VCaP (cell line): Measurements from ENCODE around the gene TIE1.

Source experiments
- H3K27ac ChIP-seq: fragments of 450-650 bp; 2 replicates; pipeline ENCODE4 v1.5.1; 2017
- TF ChIP-seq, protein P1 (sequence below): fragments of 450-650 bp; conservative IDR thresholded peaks from 2 replicates; pipeline ENCODE4 v1.5.1; 2017; ENCODE audit warnings: mild to moderate bottlenecking, moderate library complexity

Gene TIE1

GRCh38 chr1:43334453-43335205, 33.8 kb downstream of the TIE1 start:
- TF ChIP-seq, protein P1, sequence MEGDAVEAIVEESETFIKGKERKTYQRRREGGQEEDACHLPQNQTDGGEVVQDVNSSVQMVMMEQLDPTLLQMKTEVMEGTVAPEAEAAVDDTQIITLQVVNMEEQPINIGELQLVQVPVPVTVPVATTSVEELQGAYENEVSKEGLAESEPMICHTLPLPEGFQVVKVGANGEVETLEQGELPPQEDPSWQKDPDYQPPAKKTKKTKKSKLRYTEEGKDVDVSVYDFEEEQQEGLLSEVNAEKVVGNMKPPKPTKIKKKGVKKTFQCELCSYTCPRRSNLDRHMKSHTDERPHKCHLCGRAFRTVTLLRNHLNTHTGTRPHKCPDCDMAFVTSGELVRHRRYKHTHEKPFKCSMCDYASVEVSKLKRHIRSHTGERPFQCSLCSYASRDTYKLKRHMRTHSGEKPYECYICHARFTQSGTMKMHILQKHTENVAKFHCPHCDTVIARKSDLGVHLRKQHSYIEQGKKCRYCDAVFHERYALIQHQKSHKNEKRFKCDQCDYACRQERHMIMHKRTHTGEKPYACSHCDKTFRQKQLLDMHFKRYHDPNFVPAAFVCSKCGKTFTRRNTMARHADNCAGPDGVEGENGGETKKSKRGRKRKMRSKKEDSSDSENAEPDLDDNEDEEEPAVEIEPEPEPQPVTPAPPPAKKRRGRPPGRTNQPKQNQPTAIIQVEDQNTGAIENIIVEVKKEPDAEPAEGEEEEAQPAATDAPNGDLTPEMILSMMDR, result no peak
- no peak overlapping the region for H3K27ac ChIP-seq

DNA sequence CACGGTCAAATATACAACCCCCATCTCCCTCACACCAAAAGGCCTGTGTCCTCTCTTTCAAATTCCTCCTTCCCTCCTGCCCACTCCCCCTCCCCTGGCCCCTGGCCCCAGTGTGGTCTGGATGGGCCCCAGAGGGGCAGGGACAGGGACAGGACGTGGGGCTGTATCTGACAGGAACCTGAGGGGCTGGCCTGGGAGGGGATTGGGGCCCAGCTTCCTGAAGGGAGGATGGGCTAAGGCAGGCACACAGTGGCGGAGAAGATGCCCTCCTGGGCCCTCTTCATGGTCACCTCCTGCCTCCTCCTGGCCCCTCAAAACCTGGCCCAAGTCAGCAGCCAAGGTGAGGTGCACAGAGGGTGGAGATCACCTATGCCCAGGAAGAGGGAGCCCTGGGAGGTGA, 36.8 kb downstream of the TIE1 start, which contains the start of gene MPL:
Gene MPL (plus strand): TSS at position 231 of the 400 bp plus-strand sequence. CDS start 31 bp downstream, at position 262.
- TF ChIP-seq, protein P1, result no peak
- no peak within 1 kb of the TSS for H3K27ac ChIP-seq

GRCh38 chr1:43338001-43338400, 37.2 kb downstream of the TIE1 start:
- TF ChIP-seq, protein P1, result no peak
- no peak overlapping the region for H3K27ac ChIP-seq

- no peak overlapping the region for H3K27ac ChIP-seq
- TF ChIP-seq, protein P1, result no peak
These were observed 38.9 kb downstream of the TIE1 start for GRCh38 chr1:43339584-43340232.

GRCh38 chr1:43340559-43340958, 39.8 kb downstream of the TIE1 start:
- H3K27ac ChIP-seq, result no peak overlapping the region
- TF ChIP-seq, protein P1, result no peak

DNA sequence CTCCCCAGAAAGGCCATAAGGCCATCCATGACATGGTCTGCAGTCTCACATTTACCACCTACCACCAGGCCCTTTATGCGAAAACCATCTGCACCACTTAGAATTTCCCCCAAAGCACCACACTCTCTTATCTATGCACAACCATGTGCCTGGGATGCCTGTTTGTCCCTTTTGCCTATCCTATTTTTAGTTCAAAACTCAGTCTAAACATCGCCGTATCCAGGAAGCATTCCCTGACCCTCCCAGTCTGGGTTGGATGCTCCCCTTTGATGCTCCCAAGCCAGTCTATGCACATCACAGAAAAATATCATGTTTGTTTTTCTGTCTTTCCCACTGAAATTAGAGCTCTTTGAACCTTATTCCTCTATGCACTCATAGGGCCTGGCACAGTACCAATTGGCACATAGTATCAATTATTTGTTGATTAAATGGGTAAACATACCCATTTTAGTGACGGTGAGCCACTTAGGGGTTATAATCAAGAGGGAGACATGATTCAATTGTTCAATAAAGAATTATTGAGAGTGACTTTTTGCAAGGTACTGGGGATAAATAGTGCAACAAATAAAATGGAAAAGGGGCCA, 43.6 kb downstream of the TIE1 start:
- TF ChIP-seq, protein P1, result no peak
- H3K27ac ChIP-seq, result no peak overlapping the region

DNA sequence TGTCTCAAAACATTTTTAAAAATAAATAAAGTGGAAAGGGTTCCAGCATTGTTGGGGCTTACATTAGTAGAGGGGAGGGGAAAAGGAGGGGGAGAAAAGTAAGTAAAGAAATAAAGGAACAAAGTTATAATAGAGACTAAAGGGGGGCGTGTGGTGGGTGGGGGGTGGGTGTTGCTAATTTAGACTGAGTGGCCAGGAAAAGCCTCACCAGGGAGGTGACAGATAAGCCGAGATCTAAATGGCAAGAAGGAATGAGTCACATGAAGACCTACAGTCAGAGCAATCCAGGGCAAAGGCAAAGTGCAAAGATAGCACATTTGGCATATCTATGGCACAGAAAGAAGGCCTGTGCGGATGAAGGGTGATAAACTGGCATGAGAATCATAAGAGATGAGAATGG, 44.3 kb downstream of the TIE1 start:
- TF ChIP-seq, protein P1, result no peak

More for the DNA sequence above, 44.3 kb downstream of the TIE1 start:
- H3K27ac ChIP-seq, result no peak overlapping the region
